PC-3 (cell line): ENCODE results near the gene LTBP1.
"Not testable (repeated sequence)": the region's sequence is repeated elsewhere in the genome, so short reads cannot be mapped to it uniquely, and the experiment has no call there.

ENCODE experiments used
- EZH2phosphoT487 ChIP-seq: fragments of 300-600 bp; sonication (generic); IDR thresholded peaks from 2 replicates; pipeline ENCODE4 v1.6.1; 2018; ENCODE audit warnings: mild to moderate bottlenecking, antibody characterized with exemption, low read length, borderline replicate concordance
- TF ChIP-seq, protein P1 (sequence below): fragments of 300-600 bp; sonication (generic); conservative IDR thresholded peaks from 2 replicates; pipeline ENCODE4 v1.5.1; 2017; ENCODE audit warnings: antibody characterized with exemption, low read depth, mild to moderate bottlenecking, low read length

DNA sequence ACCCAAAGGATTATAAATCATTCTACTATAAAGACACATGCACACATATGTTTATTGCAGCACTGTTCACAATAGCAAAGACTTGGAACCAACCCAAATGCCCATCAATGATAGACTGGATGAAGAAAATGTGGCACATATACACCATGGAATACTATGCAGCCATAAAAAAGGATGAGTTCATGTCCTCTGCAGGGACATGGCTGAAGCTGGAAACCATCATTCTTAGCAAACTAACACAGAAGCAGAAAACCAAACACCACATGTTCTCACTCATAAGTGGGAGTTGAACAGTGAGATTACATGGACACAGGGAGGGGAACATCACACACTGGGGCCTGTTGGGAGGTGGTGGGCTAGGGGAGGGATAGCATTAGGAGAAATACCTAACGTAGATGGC is 288.8 kb downstream of the LTBP1 start:
- TF ChIP-seq EZH2phosphoT487 = not testable (repeated sequence)
- TF ChIP-seq, protein P1, sequence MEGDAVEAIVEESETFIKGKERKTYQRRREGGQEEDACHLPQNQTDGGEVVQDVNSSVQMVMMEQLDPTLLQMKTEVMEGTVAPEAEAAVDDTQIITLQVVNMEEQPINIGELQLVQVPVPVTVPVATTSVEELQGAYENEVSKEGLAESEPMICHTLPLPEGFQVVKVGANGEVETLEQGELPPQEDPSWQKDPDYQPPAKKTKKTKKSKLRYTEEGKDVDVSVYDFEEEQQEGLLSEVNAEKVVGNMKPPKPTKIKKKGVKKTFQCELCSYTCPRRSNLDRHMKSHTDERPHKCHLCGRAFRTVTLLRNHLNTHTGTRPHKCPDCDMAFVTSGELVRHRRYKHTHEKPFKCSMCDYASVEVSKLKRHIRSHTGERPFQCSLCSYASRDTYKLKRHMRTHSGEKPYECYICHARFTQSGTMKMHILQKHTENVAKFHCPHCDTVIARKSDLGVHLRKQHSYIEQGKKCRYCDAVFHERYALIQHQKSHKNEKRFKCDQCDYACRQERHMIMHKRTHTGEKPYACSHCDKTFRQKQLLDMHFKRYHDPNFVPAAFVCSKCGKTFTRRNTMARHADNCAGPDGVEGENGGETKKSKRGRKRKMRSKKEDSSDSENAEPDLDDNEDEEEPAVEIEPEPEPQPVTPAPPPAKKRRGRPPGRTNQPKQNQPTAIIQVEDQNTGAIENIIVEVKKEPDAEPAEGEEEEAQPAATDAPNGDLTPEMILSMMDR = not testable (repeated sequence)
